ENCODE results near the gene PDE2A.

The PDE2A gene

DNA sequence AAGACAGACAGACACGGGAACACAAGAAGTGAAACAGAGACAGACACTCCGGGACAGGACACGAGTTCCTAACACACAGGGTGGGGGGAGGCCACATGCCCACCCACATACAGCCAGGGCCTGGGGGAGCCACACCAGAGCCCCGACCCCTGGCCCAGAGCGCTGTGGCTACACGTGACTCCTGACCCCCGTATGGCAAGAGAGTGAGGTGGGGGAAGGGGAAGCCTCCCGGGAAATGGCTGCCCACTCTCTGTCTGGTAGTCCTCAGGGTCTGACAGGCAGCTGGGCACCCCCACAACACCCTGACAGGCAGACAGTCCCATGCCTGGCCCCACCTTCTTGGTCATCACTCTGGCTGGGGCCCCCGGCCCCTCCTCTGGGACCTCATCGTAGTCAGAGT is 38.6 kb upstream of the PDE2A start:
- Histone ChIP-seq H3K4me3 (ENCODE audit: low read depth in 1 of 2, low read length in 2 of 2) (no peak overlapping the region), H3K9me3 (ENCODE audit: insufficient read depth, low read length, severe bottlenecking) (no peaks in the 10 kb centered on the region), H3K9ac (ENCODE audit: low read depth, low read length) (no peak overlapping the region), H3K4me1 (ENCODE audit: insufficient read depth, low read length) (no peaks in the 10 kb centered on the region), H4K20me1 (ENCODE audit: insufficient read depth, low read length) (peaks cover 44% of the 10 kb centered on the region), H3K4me2 (ENCODE audit: insufficient read depth, low read length) (no peak overlapping the region), H2AFZ (ENCODE audit: low read depth, low read length) (no peak overlapping the region), H3K79me2 (ENCODE audit: insufficient read depth, low read length) (peaks cover 47% of the 10 kb centered on the region), H3K27ac (ENCODE audit: low read length) (no peak overlapping the region), H3K27me3 (ENCODE audit: insufficient read depth, low read length, poor library complexity) (no peaks in the 10 kb centered on the region), H3K36me3 (ENCODE audit: insufficient read depth, low read length) (peaks cover 80% of the 10 kb centered on the region)
- no peak for TF ChIP-seq EZH2 (IDR thresholded peaks at IDR 0.05; ENCODE audit: borderline replicate concordance, low read depth, low read length, severe bottlenecking)
- TF ChIP-seq, protein P1, sequence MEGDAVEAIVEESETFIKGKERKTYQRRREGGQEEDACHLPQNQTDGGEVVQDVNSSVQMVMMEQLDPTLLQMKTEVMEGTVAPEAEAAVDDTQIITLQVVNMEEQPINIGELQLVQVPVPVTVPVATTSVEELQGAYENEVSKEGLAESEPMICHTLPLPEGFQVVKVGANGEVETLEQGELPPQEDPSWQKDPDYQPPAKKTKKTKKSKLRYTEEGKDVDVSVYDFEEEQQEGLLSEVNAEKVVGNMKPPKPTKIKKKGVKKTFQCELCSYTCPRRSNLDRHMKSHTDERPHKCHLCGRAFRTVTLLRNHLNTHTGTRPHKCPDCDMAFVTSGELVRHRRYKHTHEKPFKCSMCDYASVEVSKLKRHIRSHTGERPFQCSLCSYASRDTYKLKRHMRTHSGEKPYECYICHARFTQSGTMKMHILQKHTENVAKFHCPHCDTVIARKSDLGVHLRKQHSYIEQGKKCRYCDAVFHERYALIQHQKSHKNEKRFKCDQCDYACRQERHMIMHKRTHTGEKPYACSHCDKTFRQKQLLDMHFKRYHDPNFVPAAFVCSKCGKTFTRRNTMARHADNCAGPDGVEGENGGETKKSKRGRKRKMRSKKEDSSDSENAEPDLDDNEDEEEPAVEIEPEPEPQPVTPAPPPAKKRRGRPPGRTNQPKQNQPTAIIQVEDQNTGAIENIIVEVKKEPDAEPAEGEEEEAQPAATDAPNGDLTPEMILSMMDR (IDR thresholded peaks at IDR 0.05; ENCODE audit: borderline replicate concordance, extremely low read depth, low read length, poor library complexity, severe bottlenecking), result no peak
- DNase-seq, result no peak
- ATAC-seq (ENCODE audit: insufficient read depth, low read depth), result no peak

DNA sequence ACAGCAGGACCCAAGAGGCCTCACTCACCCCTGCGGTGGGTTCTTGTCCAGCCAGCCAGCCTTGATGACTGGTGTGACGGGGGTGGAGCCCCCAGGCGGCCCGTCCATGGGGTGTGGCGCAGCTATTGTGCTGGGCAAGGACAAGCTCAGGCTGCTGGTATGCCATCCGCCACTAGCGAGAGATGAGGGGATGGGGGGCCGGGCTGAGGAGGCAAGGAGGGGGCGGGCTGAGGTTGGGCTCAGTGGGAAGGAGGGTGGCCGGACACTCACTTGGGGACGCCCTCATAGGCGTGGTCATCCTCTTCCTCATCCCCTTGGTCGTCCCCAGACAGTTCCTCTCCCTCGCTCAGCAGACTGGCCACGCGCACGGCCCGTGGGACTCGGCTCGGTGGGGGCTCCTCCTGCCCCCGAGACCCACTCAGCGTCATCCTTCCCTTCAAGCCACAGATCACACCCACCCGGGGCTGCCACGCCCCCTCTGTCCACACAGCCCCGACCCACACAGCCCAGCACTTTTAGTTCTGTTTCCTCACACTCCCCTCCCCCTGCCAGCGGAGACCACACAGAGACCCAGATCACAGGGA is 38.0 kb upstream of the PDE2A start:
- TF ChIP-seq, protein P1 (IDR thresholded peaks at IDR 0.05; ENCODE audit: borderline replicate concordance, extremely low read depth, low read length, poor library complexity, severe bottlenecking), result no peak
- TF ChIP-seq EZH2 (IDR thresholded peaks at IDR 0.05; ENCODE audit: borderline replicate concordance, low read depth, low read length, severe bottlenecking), result no peak
- no peaks in the 10 kb centered on the region for H3K9me3 ChIP-seq (ENCODE audit: insufficient read depth, low read length, severe bottlenecking)
- H3K27ac ChIP-seq (ENCODE audit: low read length), result no peak overlapping the region
- H3K4me1 ChIP-seq (ENCODE audit: insufficient read depth, low read length), result no peaks in the 10 kb centered on the region
- H3K9ac ChIP-seq (ENCODE audit: low read depth, low read length), result no peak overlapping the region
- peaks cover 80% of the 10 kb centered on the region for H3K36me3 ChIP-seq (ENCODE audit: insufficient read depth, low read length)
- no peak overlapping the region for H2AFZ ChIP-seq (ENCODE audit: low read depth, low read length)
- peaks cover 38% of the 10 kb centered on the region for H4K20me1 ChIP-seq (ENCODE audit: insufficient read depth, low read length)
- ATAC-seq (ENCODE audit: insufficient read depth, low read depth), result no peak
- H3K4me3 ChIP-seq (ENCODE audit: low read depth in 1 of 2, low read length in 2 of 2), result no peak overlapping the region
- no peak overlapping the region for H3K4me2 ChIP-seq (ENCODE audit: insufficient read depth, low read length)
- no peak for DNase-seq
- H3K27me3 ChIP-seq (ENCODE audit: insufficient read depth, low read length, poor library complexity), result no peaks in the 10 kb centered on the region
- peaks cover 41% of the 10 kb centered on the region for H3K79me2 ChIP-seq (ENCODE audit: insufficient read depth, low read length)

DNA sequence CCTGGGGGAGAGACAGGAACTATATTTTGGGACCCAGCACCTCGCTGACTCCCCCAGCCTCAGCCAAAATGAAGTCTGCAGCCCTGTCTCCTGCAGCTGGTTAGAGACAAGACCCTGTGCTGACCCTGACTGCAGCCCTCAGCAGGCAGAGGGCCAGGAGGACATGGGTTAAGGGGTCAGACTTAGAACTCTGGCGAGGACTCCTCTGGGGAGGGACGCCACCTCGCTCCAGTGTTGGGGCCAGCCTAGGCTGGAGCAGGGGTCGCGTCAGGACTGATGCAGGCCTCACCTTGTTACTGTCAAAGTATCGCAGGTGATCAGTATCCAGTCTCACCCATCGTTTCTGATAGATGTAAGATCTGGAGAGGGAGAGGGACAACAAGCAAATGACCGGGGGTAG is 36.9 kb upstream of the PDE2A start:
- DNase-seq, result no peak
- no peak for TF ChIP-seq EZH2 (IDR thresholded peaks at IDR 0.05; ENCODE audit: borderline replicate concordance, low read depth, low read length, severe bottlenecking)
- TF ChIP-seq, protein P1 (IDR thresholded peaks at IDR 0.05; ENCODE audit: borderline replicate concordance, extremely low read depth, low read length, poor library complexity, severe bottlenecking), result no peak
- H3K79me2 ChIP-seq (ENCODE audit: insufficient read depth, low read length), result peaks cover 30% of the 10 kb centered on the region
- H2AFZ ChIP-seq (ENCODE audit: low read depth, low read length), result no peak overlapping the region
- H3K4me2 ChIP-seq (ENCODE audit: insufficient read depth, low read length), result no peak overlapping the region
- H3K27ac ChIP-seq (ENCODE audit: low read length), result no peak overlapping the region
- H4K20me1 ChIP-seq (ENCODE audit: insufficient read depth, low read length), result peaks cover 35% of the 10 kb centered on the region
- H3K36me3 ChIP-seq (ENCODE audit: insufficient read depth, low read length), result peaks cover 80% of the 10 kb centered on the region
- H3K27me3 ChIP-seq (ENCODE audit: insufficient read depth, low read length, poor library complexity), result no peaks in the 10 kb centered on the region
- no peaks in the 10 kb centered on the region for H3K4me1 ChIP-seq (ENCODE audit: insufficient read depth, low read length)
- H3K9ac ChIP-seq (ENCODE audit: low read depth, low read length), result no peak overlapping the region
- H3K4me3 ChIP-seq (ENCODE audit: low read depth in 1 of 2, low read length in 2 of 2), result no peak overlapping the region
- no peak for ATAC-seq (ENCODE audit: insufficient read depth, low read depth)
- H3K9me3 ChIP-seq (ENCODE audit: insufficient read depth, low read length, severe bottlenecking), result no peaks in the 10 kb centered on the region
